ENCODE results near the gene CLEC14A. TPM values are rescaled to one million over a fixed set of nuclear protein-coding genes. Genes with fewer than 3 reads are reported as not detected.

Gene CLEC14A
- total and polyA plus RNA-seq, 9 of the 15 experiments (the other 6 are each of a cell fraction or from before 2014, with no cell fraction given), result not detected

- 7% methylated on average over 5 of the region's 5 CpGs for WGBS (ENCODE audit: insufficient coverage, low coverage, missing lambda C conversion rate)
- H3K9me3 ChIP-seq (replicated peaks; ENCODE audit: control insufficient read depth, insufficient read depth, low read depth, low read length), result no peaks in the 10 kb centered on the region
- in situ Hi-C loops (cut with MboI) (no loop called here), intact Hi-C loops (cut with micrococcal nuclease) (no loop called here)
- H3K4me2 ChIP-seq (ENCODE audit: insufficient read depth, low read length), result no peak overlapping the region
- H3K36me3 ChIP-seq (ENCODE audit: control insufficient read depth, insufficient read depth, low read length), result no peaks in the 10 kb centered on the region
- no peak overlapping the region for H3K27ac ChIP-seq (ENCODE audit: extremely low read depth, low read depth, low read length)
- H2AFZ ChIP-seq (ENCODE audit: low read depth, low read length), result no peak overlapping the region
- no peaks in the 10 kb centered on the region for H3K27me3 ChIP-seq (ENCODE audit: control insufficient read depth in 2 of 2, insufficient read depth in 2 of 2, low read length in 2 of 2)
- no peaks in the 10 kb centered on the region for H3K4me1 ChIP-seq (replicated peaks in 1 of 2; ENCODE audit: control insufficient read depth in 2 of 2, insufficient read depth in 2 of 2, low read length in 2 of 2)
- ChIA-PET POLR2A (no interaction called here), CTCF (ENCODE audit: low intra/inter-chr PET ratio) (no interaction called here)
- no peaks in the 10 kb centered on the region for H3K9me1 ChIP-seq (ENCODE audit: control insufficient read depth, insufficient read depth, low read length)
- H4K20me1 ChIP-seq (replicated peaks; ENCODE audit: control insufficient read depth, insufficient read depth, low read length), result no peaks in the 10 kb centered on the region
- no TSS peak for BruUV-seq (replicated peaks)
- no peaks in the 10 kb centered on the region for H3K79me2 ChIP-seq (ENCODE audit: control insufficient read depth, insufficient read depth, low read length)
- ATAC-seq (no peak), FAIRE-seq (no peak), DNase-seq (ENCODE audit: extremely low read depth in 1 of 4, low spot score in 3 of 4) (no peak)
- no peak overlapping the region for H3K9ac ChIP-seq (ENCODE audit: insufficient read depth in 1 of 2, low read depth in 2 of 2, low read length in 2 of 2)
- no peak overlapping the region for H3K4me3 ChIP-seq
- TF ChIP-seq CBX8 (IDR thresholded peaks at IDR 0.05; ENCODE audit: borderline replicate concordance, extremely low read depth, low read depth, low read length, poor library complexity, severe bottlenecking), result no peak
- TF ChIP-seq, protein P1, sequence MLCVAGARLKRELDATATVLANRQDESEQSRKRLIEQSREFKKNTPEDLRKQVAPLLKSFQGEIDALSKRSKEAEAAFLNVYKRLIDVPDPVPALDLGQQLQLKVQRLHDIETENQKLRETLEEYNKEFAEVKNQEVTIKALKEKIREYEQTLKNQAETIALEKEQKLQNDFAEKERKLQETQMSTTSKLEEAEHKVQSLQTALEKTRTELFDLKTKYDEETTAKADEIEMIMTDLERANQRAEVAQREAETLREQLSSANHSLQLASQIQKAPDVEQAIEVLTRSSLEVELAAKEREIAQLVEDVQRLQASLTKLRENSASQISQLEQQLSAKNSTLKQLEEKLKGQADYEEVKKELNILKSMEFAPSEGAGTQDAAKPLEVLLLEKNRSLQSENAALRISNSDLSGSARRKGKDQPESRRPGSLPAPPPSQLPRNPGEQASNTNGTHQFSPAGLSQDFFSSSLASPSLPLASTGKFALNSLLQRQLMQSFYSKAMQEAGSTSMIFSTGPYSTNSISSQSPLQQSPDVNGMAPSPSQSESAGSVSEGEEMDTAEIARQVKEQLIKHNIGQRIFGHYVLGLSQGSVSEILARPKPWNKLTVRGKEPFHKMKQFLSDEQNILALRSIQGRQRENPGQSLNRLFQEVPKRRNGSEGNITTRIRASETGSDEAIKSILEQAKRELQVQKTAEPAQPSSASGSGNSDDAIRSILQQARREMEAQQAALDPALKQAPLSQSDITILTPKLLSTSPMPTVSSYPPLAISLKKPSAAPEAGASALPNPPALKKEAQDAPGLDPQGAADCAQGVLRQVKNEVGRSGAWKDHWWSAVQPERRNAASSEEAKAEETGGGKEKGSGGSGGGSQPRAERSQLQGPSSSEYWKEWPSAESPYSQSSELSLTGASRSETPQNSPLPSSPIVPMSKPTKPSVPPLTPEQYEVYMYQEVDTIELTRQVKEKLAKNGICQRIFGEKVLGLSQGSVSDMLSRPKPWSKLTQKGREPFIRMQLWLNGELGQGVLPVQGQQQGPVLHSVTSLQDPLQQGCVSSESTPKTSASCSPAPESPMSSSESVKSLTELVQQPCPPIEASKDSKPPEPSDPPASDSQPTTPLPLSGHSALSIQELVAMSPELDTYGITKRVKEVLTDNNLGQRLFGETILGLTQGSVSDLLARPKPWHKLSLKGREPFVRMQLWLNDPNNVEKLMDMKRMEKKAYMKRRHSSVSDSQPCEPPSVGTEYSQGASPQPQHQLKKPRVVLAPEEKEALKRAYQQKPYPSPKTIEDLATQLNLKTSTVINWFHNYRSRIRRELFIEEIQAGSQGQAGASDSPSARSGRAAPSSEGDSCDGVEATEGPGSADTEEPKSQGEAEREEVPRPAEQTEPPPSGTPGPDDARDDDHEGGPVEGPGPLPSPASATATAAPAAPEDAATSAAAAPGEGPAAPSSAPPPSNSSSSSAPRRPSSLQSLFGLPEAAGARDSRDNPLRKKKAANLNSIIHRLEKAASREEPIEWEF (CRISPR knock-in tag; IDR thresholded peaks at IDR 0.05), result no peak
- TF ChIP-seq TCFL5 (CRISPR knock-in tag; conservative IDR thresholded peaks at IDR 0.05), result no peak
- TF ChIP-seq, protein P2, sequence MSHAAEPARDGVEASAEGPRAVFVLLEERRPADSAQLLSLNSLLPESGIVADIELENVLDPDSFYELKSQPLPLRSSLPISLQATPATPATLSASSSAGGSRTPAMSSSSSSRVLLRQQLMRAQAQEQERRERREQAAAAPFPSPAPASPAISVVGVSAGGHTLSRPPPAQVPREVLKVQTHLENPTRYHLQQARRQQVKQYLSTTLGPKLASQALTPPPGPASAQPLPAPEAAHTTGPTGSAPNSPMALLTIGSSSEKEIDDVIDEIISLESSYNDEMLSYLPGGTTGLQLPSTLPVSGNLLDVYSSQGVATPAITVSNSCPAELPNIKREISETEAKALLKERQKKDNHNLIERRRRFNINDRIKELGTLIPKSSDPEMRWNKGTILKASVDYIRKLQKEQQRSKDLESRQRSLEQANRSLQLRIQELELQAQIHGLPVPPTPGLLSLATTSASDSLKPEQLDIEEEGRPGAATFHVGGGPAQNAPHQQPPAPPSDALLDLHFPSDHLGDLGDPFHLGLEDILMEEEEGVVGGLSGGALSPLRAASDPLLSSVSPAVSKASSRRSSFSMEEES (CRISPR knock-in tag; IDR thresholded peaks at IDR 0.05), result no peak
- no peak for TF ChIP-seq ELK1 (CRISPR knock-in tag; IDR thresholded peaks at IDR 0.05)
Measured at GRCh38 chr14:38256533-38256840, 594 bp upstream of the CLEC14A start.
